K562 (cell line): Measurements from ENCODE around the gene ZNF569. TPM values are rescaled to one million over a fixed set of nuclear protein-coding genes. Genes with fewer than 3 reads are reported as not detected.

Experiments
- ATAC-seq: fragments of 200-7000 bp; cut with Tn5 transposase; 3 replicates; pipeline ENCODE4 v1.9.1; 2020; ENCODE audit warnings: moderate library complexity
- BruUV-seq: library from RNA; stranded (reverse); fragments of 400-500 nt; replicated peaks from 2 replicates; lab custom pipeline; 2021; lab: Mats Ljungman, UMichigan
- CTCF ChIA-PET: fragments of 300-600 bp; formaldehyde crosslinking; extraction: SDS; loops from one replicate; lab custom pipeline; 2021; ENCODE audit warnings: low intra/inter-chr PET ratio; lab: Yijun Ruan, JAX
- POLR2A ChIA-PET: fragments of 300-600, 350-650 bp; sonication (Branson Sonifier 250); formaldehyde crosslinking; extraction: SDS; loops from one replicate; lab custom pipeline; 2021; ENCODE audit warnings: antibody characterized with exemption, inconsistent platforms; lab: Yijun Ruan, JAX
- DNase-seq, 4 experiments: peaks; one replicate each; pipeline versions ENCODE4 v3.0.0 to v3.0.0-alpha.2; 2011 to 2018; ENCODE audit warnings: low spot score in 3 of 4, mixed read lengths in 3 of 4; ENCODE audit errors: extremely low read depth in 1 of 4
- FAIRE-seq: peaks from 2 replicates; lab custom pipeline; 2011; peaks lifted over from hg19 to GRCh38; lab: Jason Lieb, UNC
- H2AFZ ChIP-seq: 2 replicates; pipeline ENCODE4 v1.6.0; 2011; ENCODE audit warnings: low read depth, low read length, control low read depth, inconsistent platforms
- H3K27ac ChIP-seq: fragments of 200-600 bp; 3 replicates; pipeline ENCODE4 v1.8.0; 2011; ENCODE audit warnings: low read depth, mild to moderate bottlenecking, control low read depth, inconsistent platforms, low read length, moderate library complexity, mixed read lengths; ENCODE audit errors: extremely low read depth
- H3K27me3 ChIP-seq, 2 experiments: fragments of 300-600 bp in 1 of 2; 2 replicates in 1 of 2; 3 replicates in 1 of 2; pipeline versions ENCODE4 v1.6.0 to v1.8.0; 2011; ENCODE audit warnings: inconsistent platforms in 2 of 2, low read length in 2 of 2, mild to moderate bottlenecking in 1 of 2, mixed read lengths in 1 of 2, moderate library complexity in 1 of 2; ENCODE audit not compliant: control insufficient read depth in 2 of 2, insufficient read depth in 2 of 2
- H3K36me3 ChIP-seq: fragments of 300-600 bp; 3 replicates; pipeline ENCODE4 v1.8.0; 2011; ENCODE audit warnings: mild to moderate bottlenecking, low read length, inconsistent platforms; ENCODE audit not compliant: control insufficient read depth, insufficient read depth
- H3K4me1 ChIP-seq, 2 experiments: fragments of 200-600 bp in 1 of 2; replicated peaks in 1 of 2; 2 replicates in 1 of 2; 3 replicates in 1 of 2; pipeline versions ENCODE4 v1.5.1 to v1.8.0; 2011; ENCODE audit warnings: inconsistent platforms in 2 of 2, low read length in 2 of 2, mild to moderate bottlenecking in 1 of 2, mixed read lengths in 1 of 2, moderate library complexity in 1 of 2; ENCODE audit not compliant: control insufficient read depth in 2 of 2, insufficient read depth in 2 of 2
- H3K4me2 ChIP-seq: 2 replicates; pipeline ENCODE4 v1.6.1; 2011; ENCODE audit warnings: low read length, control low read depth, inconsistent platforms, mixed read lengths; ENCODE audit not compliant: insufficient read depth
- H3K4me3 ChIP-seq: fragments of 200-600 bp; sonication (generic), shearing (Covaris generic); 2 replicates; pipeline ENCODE4 v1.5.1; 2016; ENCODE audit warnings: control low read depth, inconsistent platforms
- H3K79me2 ChIP-seq: fragments of 200-600 bp; 3 replicates; pipeline ENCODE4 v1.8.0; 2011; ENCODE audit warnings: low read length, inconsistent platforms; ENCODE audit not compliant: control insufficient read depth, insufficient read depth
- H3K9ac ChIP-seq, 2 experiments: 2 replicates each; pipeline versions ENCODE4 v1.6.0 to v1.6.1; 2011; ENCODE audit warnings: low read depth in 2 of 2, low read length in 2 of 2, control low read depth in 1 of 2, inconsistent platforms in 1 of 2, mild to moderate bottlenecking in 1 of 2, mixed read lengths in 1 of 2; ENCODE audit not compliant: insufficient read depth in 1 of 2
- H3K9me1 ChIP-seq: one replicate; pipeline ENCODE4 v1.6.0; 2011; ENCODE audit warnings: inconsistent platforms, mild to moderate bottlenecking, low read length, moderate library complexity; ENCODE audit not compliant: control insufficient read depth, insufficient read depth
- H3K9me3 ChIP-seq: replicated peaks from 2 replicates; pipeline ENCODE4 v1.5.1; 2011; ENCODE audit warnings: low read depth, low read length, inconsistent platforms; ENCODE audit not compliant: control insufficient read depth, insufficient read depth
- H4K20me1 ChIP-seq: replicated peaks from 2 replicates; pipeline ENCODE4 v1.6.1; 2011; ENCODE audit warnings: low read length, inconsistent platforms, mixed read lengths; ENCODE audit not compliant: control insufficient read depth, insufficient read depth
- DIDO1 ChIP-seq: fragments of 450-650 bp; IDR thresholded peaks from 2 replicates; pipeline ENCODE4 v1.6.1; 2016; ENCODE audit warnings: low read depth, missing biosample characterization, missing genetic modification characterization
- FIP1L1 ChIP-seq: fragments of 200-400 bp; formaldehyde crosslinking; IDR thresholded peaks from 2 replicates; pipeline ENCODE4 v1.6.1; 2018; ENCODE audit warnings: mild to moderate bottlenecking, low read depth, low read length; ENCODE audit not compliant: poor library complexity, severe bottlenecking
- MEF2A ChIP-seq: IDR thresholded peaks from 2 replicates; pipeline ENCODE4 v1.6.1; 2011; ENCODE audit warnings: low read depth, mild to moderate bottlenecking, low read length, moderate library complexity; ENCODE audit not compliant: control insufficient read depth
- PATZ1 ChIP-seq: fragments of 250-450 bp; sonication (Bioruptor Pico); IDR thresholded peaks from 2 replicates; pipeline ENCODE4 v1.5.0; 2020; ENCODE audit warnings: mild to moderate bottlenecking, borderline replicate concordance
- REST ChIP-seq, 2 experiments: fragments of 450-650 bp; formaldehyde crosslinking in 1 of 2; IDR thresholded peaks; 2 replicates each; pipeline versions ENCODE4 v1.4.0 to v1.6.1; 2014 to 2020; ENCODE audit warnings: mild to moderate bottlenecking in 2 of 2, borderline replicate concordance in 1 of 2, low read depth in 1 of 2
- ZBTB12 ChIP-seq: fragments of 250-450 bp; sonication (Bioruptor Pico); IDR thresholded peaks from 2 replicates; pipeline ENCODE4 v1.4.0; 2020
- ZC3H11A ChIP-seq: IDR thresholded peaks from 2 replicates; pipeline ENCODE4 v1.6.1; 2012; ENCODE audit warnings: low read depth, low read length, improper control_type of control experiment
- ZFX ChIP-seq: sonication (generic); formaldehyde crosslinking; IDR thresholded peaks from 2 replicates; pipeline ENCODE4 v1.8.0; 2022; ENCODE audit warnings: mild to moderate bottlenecking, missing genetic modification reagents, moderate library complexity
- ZNF146 ChIP-seq: IDR thresholded peaks from one replicate; pipeline ENCODE4 v1.6.1; 2018; ENCODE audit warnings: missing compliant biosample characterization; ENCODE audit not compliant: unreplicated experiment
- ZNF282 ChIP-seq: sonication (generic); formaldehyde crosslinking; IDR thresholded peaks from 2 replicates; pipeline ENCODE4 v1.8.1; 2023; ENCODE audit warnings: missing genetic modification reagents
- WGBS: fragments of 100-300 bp; shearing (Covaris generic); methylation state at CpG from one replicate; pipeline ENCODE4 v1.1.6; 2016; ENCODE audit warnings: low coverage, mixed read lengths; ENCODE audit not compliant: insufficient coverage; ENCODE audit errors: missing lambda C conversion rate; 5-methylcytosine and 5-hydroxymethylcytosine counted together
- in situ Hi-C: fragments of 300-500 bp; cut with MboI; formaldehyde crosslinking; loops from 4 replicates; pipeline ENCODE4 v1.15.0; 2018; ENCODE audit warnings: inconsistent platforms, mixed read lengths
- intact Hi-C: fragments of 100-400 bp; cut with micrococcal nuclease; formaldehyde crosslinking; loops from 2 replicates; pipeline ENCODE4 v1.14.2; 2022
- polyA plus RNA-seq, 8 experiments: library from polyadenylated mRNA; depleted of rRNA in 4 of 8; stranded (reverse) in 5 of 8; unstranded in 3 of 8; fragments of >200 nt; fragmentation: Nextera tagmentation in 2 of 8; fragmentation: Illumina TruSeq in 1 of 8; extraction: Ambion mirVana in 2 of 8; extraction: Trizol in 1 of 8; gene quantifications; 2 replicates each; pipeline versions ENCODE4 v1.2.1 to v1.2.3, GENCODE V29; 2011 to 2014; ENCODE audit warnings: inconsistent platforms in 1 of 8, missing spikeins in 1 of 8
- total RNA-seq, 7 experiments: library from RNA; depleted of rRNA in 6 of 7; stranded (reverse); fragments of >200 nt in 6 of 7; fragmentation: Illumina TruSeq in 2 of 7; extraction: Trizol in 2 of 7; gene quantifications; 2 replicates each; pipeline versions ENCODE4 v1.2.1 to v1.2.3, GENCODE V29; 2011 to 2021; ENCODE audit warnings: low replicate concordance in 1 of 7

The ZNF569 gene
- total and polyA plus RNA-seq, 9 of the 15 experiments (the other 6 are each of a cell fraction or from before 2014, with no cell fraction given): 2.1 to 5.7 (median 4.5) TPM

GRCh38 chr19:37467608-37468090 is 405 bp upstream of the ZNF569 start:
- FAIRE-seq: no peak
- Histone ChIP-seq H2AFZ (peak overlapping the region; percentile 90), H3K4me2 (peak overlapping the region; percentile 85), H3K4me1 (peaks cover 0 to 10% of the 10 kb centered on the region in 2 experiments; a peak in 2 of 5 replicates), H3K79me2 (no peaks in the 10 kb centered on the region; the same call in 2 of the 3 replicates), H3K27me3 (no peaks in the 10 kb centered on the region), H3K9ac (peak overlapping the region; percentile 59 to 73; a peak in 3 of 4 replicates), H3K9me1 (no peaks in the 10 kb centered on the region), H3K9me3 (peaks cover 3% of the 10 kb centered on the region; the same call in 1 of the 2 replicates), H3K36me3 (peaks cover 7% of the 10 kb centered on the region; the same call in 1 of the 3 replicates), H3K4me3 (peak overlapping the region; percentile 61), H3K27ac (peak overlapping the region; percentile 82; the same call in 1 of the 3 replicates), H4K20me1 (no peaks in the 10 kb centered on the region)
- ChIA-PET POLR2A (interaction anchor here (0.6 kb wide), 1 partner anchor 578 kb away, joined by 6 read pairs; no protein-coding TSS in a partner anchor), CTCF (no interaction called here)
- TSS peak; percentile 91 for BruUV-seq
- DNase-seq: no peak
- in situ Hi-C loops: no loop called here
- ATAC-seq: no peak
- intact Hi-C loops: loop anchor here (1.0 kb wide), 1 partner anchor 127 kb away; the partner anchor contains the start of genes ZNF540 and ZNF571
- WGBS: 26% methylated on average over 18 of the region's 18 CpGs
- TF ChIP-seq ZBTB12 (CRISPR knock-in tag) (peak; percentile 57), ZC3H11A (no peak), ZNF282 (no peak), MEF2A (no peak), ZFX (CRISPR knock-in tag) (no peak), PATZ1 (CRISPR knock-in tag) (no peak), REST (IDR thresholded peaks at IDR 0.05; ENCODE audit: borderline replicate concordance) (no peak), REST (CRISPR knock-in tag; IDR thresholded peaks at IDR 0.05; ENCODE audit: low read depth) (no peak), DIDO1 (tag) (no peak), FIP1L1 (no peak), ZNF146 (CRISPR knock-in tag) (no peak)
